Stomach (tissue), 9 donors: ENCODE measurements around the gene TRIOBP. TPM values are rescaled to one million over a fixed set of nuclear protein-coding genes. Genes with fewer than 3 reads are reported as not detected.

Experiments
- DNase-seq, 2 donors: peaks; one replicate each; pipeline versions ENCODE4 v3.0.0 to v3.0.0-alpha.2; 2013 to 2019
- H3K27ac ChIP-seq, 5 donors: fragments of 200-600 bp in 4 of 5; sonication (generic) in 4 of 5; one replicate each; pipeline ENCODE4 v1.5.1; 2013 to 2019; ENCODE audit warnings: mild to moderate bottlenecking in 1 of 5, moderate library complexity in 1 of 5
- H3K27me3 ChIP-seq, 3 donors: fragments of 200-600 bp; sonication (generic); one replicate each; pipeline ENCODE4 v1.5.1; 2017 to 2019; ENCODE audit warnings: mixed run types in 1 of 3
- H3K36me3 ChIP-seq, 4 donors: fragments of 200-600 bp; sonication (generic); 1 replicate in 3 of 4; 2 replicates in 1 of 4; pipeline ENCODE4 v1.5.1; 2016 to 2019
- H3K4me1 ChIP-seq, 4 donors: fragments of 200-600 bp; sonication (generic); one replicate each; pipeline ENCODE4 v1.5.1; 2016 to 2019
- H3K4me3 ChIP-seq, 4 donors: fragments of 200-600 bp; sonication (generic) in 3 of 4; one replicate each; pipeline ENCODE4 v1.5.1; 2016 to 2019; ENCODE audit warnings: mild to moderate bottlenecking in 1 of 4
- H3K9me3 ChIP-seq, 4 donors: fragments of 200-600 bp; sonication (generic); one replicate each; pipeline ENCODE4 v1.5.1; 2016 to 2019
- EP300 ChIP-seq: sonication (generic); formaldehyde crosslinking; IDR thresholded peaks from one replicate; pipeline ENCODE4 v1.6.1; 2017; ENCODE audit warnings: antibody characterized with exemption
- POLR2A ChIP-seq, 4 donors: fragments of 450-650 bp; IDR thresholded peaks; one replicate each; pipeline ENCODE4 v1.6.1; 2016; ENCODE audit warnings: antibody characterized with exemption in 4 of 4, control low read depth in 2 of 4, mild to moderate bottlenecking in 1 of 4, moderate library complexity in 1 of 4
- POLR2AphosphoS5 ChIP-seq, 3 donors: sonication (generic); formaldehyde crosslinking; IDR thresholded peaks; one replicate each; pipeline ENCODE4 v1.6.1; 2016; ENCODE audit warnings: antibody characterized with exemption in 3 of 3
- WGBS, 5 donors: extraction: QIAGEN DNeasy Blood & Tissue Kit in 3 of 5; methylation state at CpG; one replicate each; pipeline versions ENCODE4 v1.1.5 to v1.1.7; 2013 to 2018; 5-methylcytosine and 5-hydroxymethylcytosine counted together
- intact Hi-C: fragments of 100-400 bp; cut with DNase I; formaldehyde crosslinking; loops from one replicate; pipeline ENCODE4 v1.15.1; 2023; ENCODE audit warnings: low total_unique reads
- polyA plus RNA-seq, 3 donors: library from polyadenylated mRNA; stranded (reverse); fragments of 200-250 nt; gene quantifications; one replicate each; pipeline ENCODE4 v1.2.3, GENCODE V29; 2013
- total RNA-seq, 5 donors: library from RNA; depleted of rRNA; stranded (reverse); fragments of >200 nt; gene quantifications; one replicate each; pipeline versions ENCODE4 v1.1.0 to v1.2.3, GENCODE V29; 2014 to 2016
- TF ChIP-seq, protein P1 (sequence below), 7 experiments: fragments of 450-650 bp in 4 of 7; fragments of 200-600 bp in 3 of 7; sonication (generic) in 3 of 7; IDR thresholded peaks; one replicate each; pipeline ENCODE4 v1.5.1; 2016 to 2019; ENCODE audit warnings: antibody characterized with exemption in 7 of 7, control low read depth in 2 of 7, mild to moderate bottlenecking in 1 of 7
- donor health status: healthy with polysubstance abuse.
- donor health status: Bipolar disorder and iron deficiency.
- donor health status: healthy.

TRIOBP gene
- total and polyA plus RNA-seq, 8 donors, result 30.6 to 355 (median 86.1) TPM

GRCh38 chr22:37742376-37743171, 45.7 kb downstream of the TRIOBP start:
- 48 to 59% (median 55%) methylated on average over 16 of the region's 16 CpGs for WGBS, 5 donors
- intact Hi-C loops, result no loop called here
- H3K27me3 ChIP-seq, result no peaks in the 10 kb centered on the region
- peaks cover 54 to 75% (median 66%) of the 10 kb centered on the region in 4 donors for H3K4me1 ChIP-seq
- H3K4me3 ChIP-seq, result no peak overlapping the region
- DNase-seq, result peak; percentile 67 to 70
- peak in 2 of 3 donors; percentile 42 to 70 for TF ChIP-seq POLR2AphosphoS5 (IDR thresholded peaks at IDR 0.05)
- TF ChIP-seq EP300, result no peak
- H3K9me3 ChIP-seq, result no peaks in the 10 kb centered on the region
- H3K36me3 ChIP-seq, result no peaks in the 10 kb centered on the region
- peak overlapping the region; percentile 41 to 95 (median 90) for H3K27ac ChIP-seq

DNA sequence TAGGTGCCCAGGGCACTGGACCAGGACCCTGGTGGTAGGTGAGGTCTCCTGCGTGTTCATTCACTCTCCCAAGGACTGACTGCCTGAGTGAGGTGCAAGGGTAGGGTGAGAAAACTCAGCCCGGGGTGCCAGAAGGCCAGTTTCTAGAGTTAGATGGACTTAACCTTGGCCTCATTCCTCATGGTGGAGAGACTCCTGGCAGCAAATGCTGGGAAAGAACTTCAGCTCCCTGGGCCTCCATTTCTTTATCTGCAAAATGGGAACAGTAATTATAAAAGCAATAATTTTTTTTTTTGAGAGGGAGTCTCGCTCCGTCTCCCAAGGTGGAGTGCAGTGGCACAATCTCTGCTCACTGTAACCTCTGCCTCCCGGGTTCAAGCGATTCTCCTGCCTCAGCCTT, 47.7 kb downstream of the TRIOBP start:
- no peaks in the 10 kb centered on the region for H3K9me3 ChIP-seq
- no peaks in the 10 kb centered on the region for H3K27me3 ChIP-seq
- no peak overlapping the region for H3K4me3 ChIP-seq
- TF ChIP-seq EP300 (no peak), POLR2A (IDR thresholded peaks at IDR 0.05) (no peak), POLR2AphosphoS5 (IDR thresholded peaks at IDR 0.05) (no peak)
- TF ChIP-seq, protein P1, sequence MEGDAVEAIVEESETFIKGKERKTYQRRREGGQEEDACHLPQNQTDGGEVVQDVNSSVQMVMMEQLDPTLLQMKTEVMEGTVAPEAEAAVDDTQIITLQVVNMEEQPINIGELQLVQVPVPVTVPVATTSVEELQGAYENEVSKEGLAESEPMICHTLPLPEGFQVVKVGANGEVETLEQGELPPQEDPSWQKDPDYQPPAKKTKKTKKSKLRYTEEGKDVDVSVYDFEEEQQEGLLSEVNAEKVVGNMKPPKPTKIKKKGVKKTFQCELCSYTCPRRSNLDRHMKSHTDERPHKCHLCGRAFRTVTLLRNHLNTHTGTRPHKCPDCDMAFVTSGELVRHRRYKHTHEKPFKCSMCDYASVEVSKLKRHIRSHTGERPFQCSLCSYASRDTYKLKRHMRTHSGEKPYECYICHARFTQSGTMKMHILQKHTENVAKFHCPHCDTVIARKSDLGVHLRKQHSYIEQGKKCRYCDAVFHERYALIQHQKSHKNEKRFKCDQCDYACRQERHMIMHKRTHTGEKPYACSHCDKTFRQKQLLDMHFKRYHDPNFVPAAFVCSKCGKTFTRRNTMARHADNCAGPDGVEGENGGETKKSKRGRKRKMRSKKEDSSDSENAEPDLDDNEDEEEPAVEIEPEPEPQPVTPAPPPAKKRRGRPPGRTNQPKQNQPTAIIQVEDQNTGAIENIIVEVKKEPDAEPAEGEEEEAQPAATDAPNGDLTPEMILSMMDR (IDR thresholded peaks at IDR 0.05), result no peak
- H3K36me3 ChIP-seq, result no peaks in the 10 kb centered on the region
- peaks cover 74 to 86% (median 83%) of the 10 kb centered on the region in 4 donors for H3K4me1 ChIP-seq
- DNase-seq, result no peak
- intact Hi-C loops, result no loop called here
- 80 to 87% (median 80%) methylated on average over 6 of the region's 6 CpGs for WGBS, 5 donors
- peak overlapping the region in 4 of 5 donors; percentile 88 to 95 (median 92) for H3K27ac ChIP-seq

DNA sequence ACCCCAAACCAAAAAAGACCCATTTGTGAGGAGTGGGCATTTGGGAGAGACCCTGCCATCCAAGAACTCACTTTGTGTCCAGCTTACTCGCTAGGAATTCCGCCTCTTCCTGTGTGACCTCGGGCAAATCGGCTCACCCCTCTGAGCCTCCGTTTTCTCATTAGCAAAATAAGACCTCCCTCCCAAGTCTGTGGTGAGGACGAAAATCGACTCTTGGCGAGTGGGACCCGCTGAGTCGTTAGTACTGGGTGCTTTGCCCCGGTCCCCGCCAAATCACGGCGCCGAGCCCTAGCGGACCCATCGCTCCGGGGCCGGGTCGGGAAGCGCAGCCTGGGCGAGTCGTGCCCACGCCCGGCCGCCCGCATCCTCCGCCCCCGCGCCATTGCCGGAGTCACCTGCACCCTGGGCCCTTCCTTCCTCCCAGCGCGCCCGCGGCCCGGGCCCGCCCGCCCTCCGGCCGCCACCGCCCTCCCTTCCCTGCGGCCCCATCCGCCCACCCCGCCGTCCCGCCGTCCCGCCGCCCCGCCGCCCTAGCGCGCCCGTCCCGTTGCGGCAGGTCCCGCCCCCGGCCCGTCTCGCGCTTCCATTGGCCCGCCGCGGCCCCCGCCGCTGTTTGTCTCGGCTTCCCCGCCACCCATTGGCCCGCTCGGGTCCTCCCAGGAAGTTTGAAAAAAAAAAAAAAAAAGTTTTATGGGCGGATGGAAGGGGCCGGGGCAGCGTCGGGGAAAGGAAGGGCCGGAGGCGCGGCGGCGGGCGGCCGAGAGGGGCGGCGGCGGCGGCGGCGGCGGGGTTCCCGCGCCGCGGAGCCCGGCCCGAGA, 48.9 kb downstream of the TRIOBP start:
- 0 to 1% (median 0%) methylated on average over 53 to 78 of the region's 94 CpGs for WGBS, 5 donors
- Histone ChIP-seq H3K4me3 (peak overlapping the region; percentile 66 to 95 (median 84)), H3K36me3 (no peaks in the 10 kb centered on the region), H3K9me3 (no peaks in the 10 kb centered on the region), H3K27me3 (no peaks in the 10 kb centered on the region), H3K4me1 (peaks cover 81 to 87% (median 84%) of the 10 kb centered on the region in 4 donors), H3K27ac (peak overlapping the region; percentile 84 to 97 (median 95))
- TF ChIP-seq POLR2AphosphoS5 (IDR thresholded peaks at IDR 0.05), result peak in 1 of 3 donors; percentile 4
- no peak for TF ChIP-seq EP300
- peak; percentile 95 to 97 for DNase-seq
- intact Hi-C loops, result no loop called here

DNA sequence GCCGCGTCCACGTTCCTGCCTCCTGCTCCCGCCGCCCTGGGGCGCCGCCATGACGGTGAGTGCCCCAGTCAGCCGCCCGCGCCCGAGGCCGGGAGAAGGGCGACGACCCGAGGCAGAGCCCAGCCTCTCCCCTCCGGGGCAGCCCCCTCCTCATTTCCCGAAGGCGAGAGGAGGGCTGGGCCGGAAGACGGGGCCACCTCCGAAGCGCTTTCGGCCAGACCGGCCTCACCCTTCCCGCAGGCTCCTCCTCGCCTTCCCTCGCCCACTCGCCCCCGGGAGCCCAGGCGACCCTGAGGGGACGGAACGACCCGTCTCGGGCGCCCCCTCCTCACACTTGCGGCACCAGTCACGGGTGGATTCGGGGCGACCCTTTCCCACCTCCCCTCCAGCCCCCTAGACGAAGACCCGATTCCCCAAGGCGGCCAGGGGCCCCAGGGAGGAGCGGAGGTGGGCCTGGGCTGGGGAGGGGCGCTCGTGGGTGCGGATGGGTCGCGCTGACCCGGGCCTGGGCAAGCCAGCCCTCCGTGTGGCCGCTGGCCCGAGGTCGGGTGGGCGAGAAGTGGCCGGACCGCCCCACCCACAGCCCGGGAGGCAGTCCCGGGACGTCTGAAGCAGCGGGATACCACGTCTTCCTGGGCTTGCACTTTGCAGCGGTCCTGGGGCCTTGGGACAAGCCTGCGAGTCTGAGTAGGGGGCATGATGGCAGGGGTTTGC, 49.7 kb downstream of the TRIOBP start:
- TF ChIP-seq EP300, result no peak
- TF ChIP-seq POLR2AphosphoS5 (IDR thresholded peaks at IDR 0.05), result no peak
- TF ChIP-seq POLR2A (IDR thresholded peaks at IDR 0.05), result no peak
- TF ChIP-seq, protein P1 (IDR thresholded peaks at IDR 0.05), result no peak
- Histone ChIP-seq H3K9me3 (no peaks in the 10 kb centered on the region), H3K27ac (peak overlapping the region; percentile 84 to 97 (median 95)), H3K4me3 (peak overlapping the region; percentile 66 to 95 (median 84)), H3K36me3 (no peaks in the 10 kb centered on the region), H3K27me3 (no peaks in the 10 kb centered on the region), H3K4me1 (peaks cover 81 to 87% (median 84%) of the 10 kb centered on the region in 4 donors)
- intact Hi-C loops, result no loop called here
- WGBS, 5 donors, result 0 to 1% (median 0%) methylated on average over 15 to 64 of the region's 64 CpGs
- DNase-seq, result peak in 1 of 2 donors; percentile 58
